Measurements from ENCODE around the gene CRISP2.

Gene CRISP2

DNA sequence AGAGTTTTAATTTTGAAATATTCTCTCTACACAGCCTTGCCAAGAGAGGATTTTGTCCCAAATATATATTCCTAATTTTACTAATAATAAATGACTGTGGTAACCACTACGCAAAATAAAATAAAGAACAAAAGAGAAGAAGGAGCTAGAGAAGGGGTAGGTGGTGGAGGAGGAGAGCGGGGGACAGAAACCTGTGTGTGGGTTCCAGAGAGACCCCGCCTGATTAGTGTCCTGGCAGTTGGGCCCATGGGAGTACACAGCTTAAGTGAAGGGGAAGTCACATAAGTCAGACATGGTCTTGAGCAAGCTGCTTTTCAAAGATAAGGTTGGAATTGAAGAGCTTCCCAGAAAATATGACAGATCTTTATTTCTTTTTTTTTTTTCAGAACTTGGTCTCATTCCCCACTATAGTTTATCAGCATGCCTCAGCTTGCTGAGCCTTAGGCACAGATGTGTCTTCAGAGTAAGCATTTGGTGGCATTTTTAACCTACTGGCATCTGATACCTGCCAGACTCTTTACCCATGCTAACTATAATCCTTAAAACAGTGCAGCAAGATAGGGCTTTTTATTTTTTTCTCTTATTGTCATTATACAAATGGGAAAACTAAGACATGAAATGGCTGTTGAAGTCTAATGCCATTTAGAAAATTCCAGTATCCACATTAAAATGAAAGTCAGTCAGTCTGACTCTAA is 67.1 kb downstream of the CRISP2 start:
- Mint-ChIP-seq H3K4me1 (no peaks in the 10 kb centered on the region), H3K27ac (no peak overlapping the region), H3K36me3 (ENCODE audit: low read depth) (no peaks in the 10 kb centered on the region), H3K9me3 (no peaks in the 10 kb centered on the region), H3K27me3 (no peaks in the 10 kb centered on the region), H3K4me3 (no peak overlapping the region)
- DNase-seq = no peak
- ATAC-seq = no peak

DNA sequence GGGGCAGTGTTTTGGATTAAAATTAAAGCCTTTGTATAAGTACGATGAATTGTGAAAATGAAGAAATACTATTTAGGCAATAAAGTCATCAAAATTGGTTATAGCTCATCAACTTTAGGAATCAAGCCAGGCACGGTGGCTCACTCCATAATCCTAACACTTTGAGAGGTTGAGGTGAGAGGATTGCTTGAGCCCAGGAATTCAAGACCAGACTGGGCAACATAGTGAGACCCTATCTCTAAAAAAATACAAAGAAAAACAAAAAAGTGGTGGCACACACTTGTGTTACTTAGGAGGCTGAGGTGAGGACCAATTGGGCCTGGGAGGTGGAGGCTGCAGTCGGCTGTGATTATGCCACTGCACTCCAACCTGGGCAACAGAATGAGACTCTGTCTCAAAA is 68.2 kb downstream of the CRISP2 start:
- Mint-ChIP-seq H3K27me3 (no peaks in the 10 kb centered on the region), H3K36me3 (ENCODE audit: low read depth) (no peaks in the 10 kb centered on the region), H3K4me1 (no peaks in the 10 kb centered on the region), H3K9me3 (no peaks in the 10 kb centered on the region), H3K27ac (no peak overlapping the region), H3K4me3 (no peak overlapping the region)
- DNase-seq (no peak), ATAC-seq (no peak)
